Activated CD8-positive, alpha-beta memory T cell treated with anti-CD3 and anti-CD28 coated beads for 1 hour (primary cell): Measurements from ENCODE around the gene PXN.
"Not testable (repeated sequence)": the region's sequence is repeated elsewhere in the genome, so short reads cannot be mapped to it uniquely, and the experiment has no call there.

Source experiments
- DNase-seq, 2 donors: peaks; one replicate each; pipeline ENCODE4 v3.0.0-alpha.2; 2020; ENCODE audit warnings: low read depth in 1 of 2; ENCODE audit errors: extremely low read depth in 1 of 2

Gene PXN

GRCh38 chr12:120227233-120228040 lies 38.1 kb downstream of the PXN start:
- DNase-seq = no peak

DNA sequence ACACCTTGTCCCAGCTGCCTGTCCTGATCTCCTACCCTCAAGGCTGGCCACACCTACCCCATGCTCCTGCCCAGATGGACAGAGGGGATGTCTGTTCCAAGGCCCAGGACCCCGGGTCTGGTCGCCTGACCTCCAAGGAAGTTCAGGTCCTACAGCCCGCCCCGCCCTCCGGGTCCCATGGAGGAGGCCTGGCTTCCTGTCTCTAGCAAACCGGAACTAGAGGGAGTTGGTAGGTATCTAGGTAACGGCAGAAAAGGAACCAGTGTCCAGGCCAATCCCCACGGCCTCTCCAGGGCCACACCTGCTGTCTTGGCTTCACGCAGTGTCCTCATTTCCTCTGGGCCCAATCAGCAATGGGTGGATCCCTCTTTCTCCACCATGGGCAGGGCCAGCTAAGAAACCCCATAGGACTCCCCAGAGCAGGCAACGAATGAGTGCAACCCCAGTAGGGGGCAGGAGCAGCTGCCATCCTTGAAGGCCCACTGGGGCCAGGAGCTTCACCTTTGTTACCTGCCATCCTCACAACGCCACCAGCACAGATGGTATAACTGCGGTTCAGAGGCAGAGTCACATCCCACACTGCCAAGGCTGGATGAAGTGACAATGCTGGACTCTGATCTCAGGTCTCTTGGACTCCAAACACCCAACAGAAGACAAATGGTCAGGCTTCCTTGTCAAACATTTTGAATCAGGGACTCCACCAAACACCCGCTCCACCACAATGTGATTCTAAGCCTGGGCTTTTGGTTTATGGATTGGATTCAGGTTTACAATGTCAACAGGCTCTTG lies 39.5 kb downstream of the PXN start:
- DNase-seq = no peak

DNA sequence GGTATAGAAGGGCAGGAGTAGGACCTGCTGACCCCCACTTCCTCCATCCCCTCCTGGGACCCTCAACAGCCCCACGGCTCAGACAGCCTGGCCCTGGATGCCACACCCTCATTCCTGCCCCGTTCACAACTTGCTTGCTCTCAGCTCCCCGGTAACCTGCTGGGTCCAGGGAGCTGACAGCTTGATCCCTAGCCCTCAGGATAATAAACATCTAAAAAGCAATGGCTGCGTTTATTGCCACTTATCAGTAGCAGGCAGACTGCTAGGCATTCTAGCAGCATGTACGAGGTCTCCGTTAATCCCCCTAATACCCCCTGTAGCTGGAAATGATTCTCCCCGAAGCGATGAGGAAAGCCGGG lies 40.4 kb downstream of the PXN start:
- no peak for DNase-seq

DNA sequence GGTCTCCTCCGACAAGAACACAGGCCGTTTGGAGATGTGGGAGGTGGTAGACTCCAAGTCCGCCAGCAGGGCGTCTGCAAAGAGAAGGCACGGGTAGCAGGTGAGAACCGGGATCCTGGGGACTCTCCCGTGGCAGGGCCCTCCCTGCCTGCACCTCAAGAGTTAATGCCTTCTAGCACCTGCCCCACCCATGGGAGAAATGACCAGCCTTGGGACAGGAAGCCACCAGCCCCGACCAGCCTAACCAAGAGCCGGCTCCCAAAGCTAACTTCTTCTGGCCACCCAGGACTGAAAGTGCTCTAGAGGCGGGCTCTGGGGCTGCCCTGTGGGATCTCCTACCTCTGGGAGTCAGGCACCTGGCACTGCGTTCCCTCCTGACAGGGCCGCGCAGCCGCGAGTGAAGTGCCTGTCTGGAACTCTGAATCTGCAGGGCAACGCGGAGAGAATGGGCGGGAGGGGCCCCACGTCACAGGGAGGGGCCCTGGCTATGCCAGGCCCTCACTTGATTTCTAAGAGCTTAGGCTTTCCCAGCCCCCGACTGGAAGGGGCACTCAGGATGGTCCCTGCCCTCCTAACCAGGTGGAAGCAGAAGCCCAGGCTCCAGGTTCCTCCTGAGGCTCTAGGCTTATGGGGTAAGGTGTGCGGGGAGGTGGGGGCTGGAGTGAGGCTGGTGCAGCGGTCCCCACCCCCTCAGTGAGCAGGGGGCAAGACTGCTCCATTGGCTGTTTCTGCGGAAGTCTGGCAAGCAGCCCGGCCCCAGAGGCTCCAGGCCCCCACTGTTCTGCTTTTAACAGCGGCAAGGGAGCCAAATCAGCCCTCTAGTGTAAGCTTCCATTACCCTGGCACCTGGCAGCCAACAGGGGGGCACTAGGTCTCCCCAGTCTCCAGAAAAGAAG lies 41.0 kb downstream of the PXN start:
- DNase-seq = no peak

GRCh38 chr12:120223458-120224303 lies 41.8 kb downstream of the PXN start:
- no peak for DNase-seq

GRCh38 chr12:120222288-120222832 lies 43.2 kb downstream of the PXN start:
- DNase-seq = no peak

GRCh38 chr12:120221576-120221900 lies 44.0 kb downstream of the PXN start:
- DNase-seq = no peak

GRCh38 chr12:120220838-120221575 lies 44.5 kb downstream of the PXN start:
- no peak for DNase-seq

DNA sequence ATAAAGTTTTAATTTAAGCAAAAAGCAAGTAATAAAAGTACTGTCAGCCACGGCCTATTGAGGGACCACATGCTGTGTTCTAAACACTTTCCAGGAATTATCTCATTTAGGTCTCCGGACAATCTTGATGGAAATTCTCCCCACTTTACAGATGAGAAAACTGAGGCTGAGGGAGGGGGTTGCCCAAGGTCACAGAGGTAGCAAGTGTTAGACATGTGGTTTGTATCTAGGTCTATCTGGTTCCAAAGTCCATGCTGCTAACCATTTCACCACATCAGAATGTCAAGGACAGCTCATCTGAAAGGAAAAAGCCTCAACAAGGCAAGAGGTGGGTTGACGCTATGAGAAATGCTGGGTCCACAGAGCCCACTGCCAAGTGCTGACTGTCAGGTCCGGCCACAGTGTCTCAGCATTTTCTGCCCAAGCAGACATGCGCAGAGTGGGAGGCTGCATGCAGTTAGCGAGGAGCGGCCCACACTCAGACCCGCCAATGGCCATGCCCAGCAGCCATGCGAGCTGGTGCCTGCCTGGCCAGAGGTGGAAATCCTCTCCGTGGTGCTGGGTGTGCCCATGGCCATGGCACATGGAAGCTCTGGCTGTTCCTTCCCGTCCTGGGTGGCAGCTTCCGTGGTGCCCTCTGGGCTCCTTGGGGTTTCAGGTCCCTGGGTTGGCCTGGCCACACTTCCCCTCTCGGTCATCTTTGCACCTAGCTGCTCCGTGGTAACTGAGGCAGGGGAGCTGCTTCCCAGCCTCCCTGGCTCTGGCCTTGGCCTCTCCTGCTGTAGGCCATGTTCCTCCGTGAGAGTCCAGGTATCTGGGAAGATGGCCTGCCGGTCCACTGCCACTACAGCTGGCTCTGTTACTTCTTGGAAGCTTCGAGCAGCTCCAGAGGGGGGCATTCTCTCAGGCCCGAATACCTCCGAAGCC lies 46.6 kb downstream of the PXN start:
- no peak for DNase-seq

DNA sequence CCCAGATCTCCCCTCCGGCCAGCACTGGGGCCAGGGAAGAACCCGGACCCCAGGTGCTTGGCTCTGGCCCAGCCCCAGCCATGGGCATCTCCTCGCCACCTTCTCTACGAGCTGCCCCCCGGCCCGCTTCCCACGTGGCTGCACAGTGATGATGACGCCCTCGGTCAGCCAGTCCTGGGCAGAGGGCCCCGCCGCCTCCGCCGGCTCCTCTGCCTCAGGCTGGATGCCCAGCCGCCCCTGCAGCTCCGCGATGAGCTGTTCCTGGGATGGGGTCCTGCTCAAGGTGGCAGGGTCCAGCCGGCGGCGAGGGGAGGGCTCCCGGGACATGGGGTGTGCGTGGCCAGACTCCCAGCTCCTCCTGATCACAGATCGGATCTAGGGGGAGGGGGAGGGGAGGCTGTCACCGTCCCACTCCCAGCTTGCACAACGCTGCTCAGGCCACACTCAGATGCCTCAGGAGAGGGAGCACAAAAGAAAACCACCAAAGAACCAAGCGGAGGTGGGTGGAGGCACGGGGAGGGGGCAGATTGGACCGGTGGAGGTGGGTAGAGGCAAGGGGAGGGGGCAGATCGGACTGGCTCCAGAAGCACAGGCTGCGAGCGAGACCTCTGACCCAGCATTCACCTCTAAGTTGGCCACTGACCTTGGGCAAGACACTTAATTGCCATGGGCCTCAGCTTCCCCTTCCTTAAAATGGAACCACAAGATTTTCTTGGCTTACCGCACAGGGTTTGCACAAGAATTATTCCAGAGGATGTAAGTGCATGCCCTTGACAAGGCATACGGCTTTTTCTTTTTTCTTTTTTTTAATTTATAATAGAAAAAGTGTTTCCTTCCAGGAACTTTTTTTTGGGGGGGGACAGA lies 48.6 kb downstream of the PXN start:
- no peak for DNase-seq

- DNase-seq = no peak
Observed at GRCh38 chr12:120215766-120216735, 49.5 kb downstream of the PXN start.

DNA sequence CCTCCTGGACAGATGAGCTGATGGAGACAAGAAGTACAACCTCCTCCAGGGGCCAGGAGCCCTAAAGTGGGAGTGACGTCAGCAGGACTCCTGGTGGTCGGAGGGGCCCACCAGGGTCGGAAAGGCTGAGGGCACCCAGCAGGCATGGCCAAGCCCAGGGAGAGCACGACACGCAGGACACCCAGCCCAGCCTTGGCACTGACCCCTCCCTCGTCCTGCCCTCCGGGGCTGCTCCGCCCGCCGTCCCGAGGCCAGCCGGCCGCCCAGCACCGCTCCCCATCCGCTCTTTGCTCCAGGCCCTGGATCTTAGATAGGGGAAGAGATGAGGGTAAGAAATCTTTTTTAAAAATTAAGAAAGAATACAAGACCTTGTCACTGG lies 50.2 kb downstream of the PXN start:
- no peak for DNase-seq

DNA sequence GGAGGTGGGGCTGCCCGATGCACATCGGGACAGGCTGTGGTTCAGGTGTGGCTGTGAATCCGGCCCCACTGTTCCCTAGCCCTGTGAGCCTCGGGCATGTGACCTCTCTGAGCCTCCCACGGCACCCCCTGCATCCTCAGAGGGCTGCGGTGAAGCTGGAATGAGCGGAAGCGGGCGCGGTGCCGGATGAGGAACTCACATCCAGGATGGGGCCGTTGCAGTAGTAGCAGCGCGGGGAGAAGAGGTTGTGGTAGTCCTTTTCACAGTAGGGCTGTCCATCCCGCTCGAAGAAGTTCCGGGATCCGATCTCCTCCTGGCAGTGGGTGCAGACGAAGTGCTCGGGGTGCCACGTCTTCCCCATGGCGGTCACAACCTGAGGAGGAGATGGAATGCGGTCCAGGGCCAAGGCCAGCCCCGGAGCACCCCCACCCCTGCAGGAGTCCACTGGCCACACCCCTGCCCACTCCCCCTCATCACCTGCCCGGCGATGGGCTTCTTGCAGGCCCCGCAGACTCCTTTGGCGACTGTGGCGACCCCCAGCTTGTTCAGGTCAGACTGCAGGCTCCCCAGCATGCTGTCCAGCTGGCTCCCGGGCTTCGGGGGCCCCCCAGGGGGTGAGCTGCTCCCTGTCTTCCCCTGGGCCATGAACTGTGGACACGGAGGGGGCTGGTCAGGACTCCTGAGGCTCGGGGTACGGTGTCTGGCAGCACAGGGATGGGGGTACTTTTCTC lies 50.7 kb downstream of the PXN start:
- DNase-seq = no peak

- DNase-seq = no peak
Observed at GRCh38 chr12:120213758-120214157, 51.8 kb downstream of the PXN start.

- DNase-seq = not testable (repeated sequence)
Observed at GRCh38 chr12:120213182-120213581, 52.3 kb downstream of the PXN start.

- no peak for DNase-seq
Observed at GRCh38 chr12:120212301-120212700, 53.2 kb downstream of the PXN start.
